ENCODE data around the gene ACOT8. TPM values are rescaled to one million over a fixed set of nuclear protein-coding genes. Genes with fewer than 3 reads are reported as not detected.

Gene ACOT8
- total RNA-seq, 4 donors from 2014 or later: 32.3 to 66.2 (median 41.4) TPM

DNA sequence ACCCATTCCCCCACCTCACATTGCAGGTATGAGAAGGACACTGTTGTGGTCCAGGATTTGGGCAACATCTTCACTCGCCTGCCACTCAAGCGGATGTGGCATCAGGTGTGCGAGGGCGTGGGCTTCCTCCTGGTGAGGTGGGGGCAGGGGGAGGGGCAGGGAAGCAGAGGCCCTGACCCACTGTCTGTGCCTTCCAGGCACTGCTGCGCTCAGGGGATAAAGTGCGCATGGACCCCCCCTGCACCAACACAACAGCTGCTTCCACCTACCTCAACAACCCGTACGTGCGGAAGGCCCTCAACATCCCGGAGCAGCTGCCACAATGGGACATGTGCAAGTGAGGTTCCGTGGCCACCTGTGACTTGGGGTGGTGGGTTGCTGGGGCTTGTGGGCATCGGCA, 37.6 kb upstream of the ACOT8 start:
- in situ Hi-C loops (cut with MboI; ENCODE audit: low sequenced_read_pairs in 4 of 4) (no loop called here), intact Hi-C loops (cut with DNase I; ENCODE audit: low total_unique reads) (no loop called here)
- no peak for TF ChIP-seq POLR2A (IDR thresholded peaks at IDR 0.05)
- TF ChIP-seq, protein P1, sequence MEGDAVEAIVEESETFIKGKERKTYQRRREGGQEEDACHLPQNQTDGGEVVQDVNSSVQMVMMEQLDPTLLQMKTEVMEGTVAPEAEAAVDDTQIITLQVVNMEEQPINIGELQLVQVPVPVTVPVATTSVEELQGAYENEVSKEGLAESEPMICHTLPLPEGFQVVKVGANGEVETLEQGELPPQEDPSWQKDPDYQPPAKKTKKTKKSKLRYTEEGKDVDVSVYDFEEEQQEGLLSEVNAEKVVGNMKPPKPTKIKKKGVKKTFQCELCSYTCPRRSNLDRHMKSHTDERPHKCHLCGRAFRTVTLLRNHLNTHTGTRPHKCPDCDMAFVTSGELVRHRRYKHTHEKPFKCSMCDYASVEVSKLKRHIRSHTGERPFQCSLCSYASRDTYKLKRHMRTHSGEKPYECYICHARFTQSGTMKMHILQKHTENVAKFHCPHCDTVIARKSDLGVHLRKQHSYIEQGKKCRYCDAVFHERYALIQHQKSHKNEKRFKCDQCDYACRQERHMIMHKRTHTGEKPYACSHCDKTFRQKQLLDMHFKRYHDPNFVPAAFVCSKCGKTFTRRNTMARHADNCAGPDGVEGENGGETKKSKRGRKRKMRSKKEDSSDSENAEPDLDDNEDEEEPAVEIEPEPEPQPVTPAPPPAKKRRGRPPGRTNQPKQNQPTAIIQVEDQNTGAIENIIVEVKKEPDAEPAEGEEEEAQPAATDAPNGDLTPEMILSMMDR (IDR thresholded peaks at IDR 0.05 in 4 of 5, conservative IDR thresholded peaks at IDR 0.05 in 1 of 5): no peak
- no peak overlapping the region for H3K27ac ChIP-seq
- H3K4me3 ChIP-seq: no peak overlapping the region
- H3K9me3 ChIP-seq: no peaks in the 10 kb centered on the region
- peaks cover 12% of the 10 kb centered on the region in 2 donors for H3K4me1 ChIP-seq
- DNase-seq: no peak
- peaks cover 0 to 76% of the 10 kb centered on the region in 2 donors for H3K36me3 ChIP-seq
- no peak for ATAC-seq
- H3K27me3 ChIP-seq: no peaks in the 10 kb centered on the region

DNA sequence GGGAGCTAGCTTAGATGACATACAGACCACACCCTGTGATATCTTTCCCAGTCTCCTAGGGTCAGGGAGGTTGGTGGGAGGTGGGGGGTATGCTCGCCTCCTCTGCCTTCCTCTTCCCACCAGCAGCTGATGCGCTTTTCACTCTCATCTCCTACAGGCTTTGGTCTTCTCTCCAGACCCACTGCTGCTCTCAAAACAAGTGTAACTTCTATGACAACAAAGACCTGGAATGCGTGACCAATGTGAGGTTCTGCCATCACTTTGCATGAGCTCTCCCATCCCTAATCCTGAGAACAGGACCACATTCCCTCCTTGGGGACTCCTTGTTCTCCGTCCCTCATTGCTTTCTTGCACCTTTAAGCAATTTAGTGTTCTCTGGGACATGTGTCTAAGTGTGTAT, 36.6 kb upstream of the ACOT8 start:
- Histone ChIP-seq H3K36me3 (peaks cover 0 to 66% of the 10 kb centered on the region in 2 donors), H3K9me3 (no peaks in the 10 kb centered on the region), H3K4me1 (peaks cover 21% of the 10 kb centered on the region in 2 donors), H3K27me3 (no peaks in the 10 kb centered on the region), H3K27ac (no peak overlapping the region), H3K4me3 (no peak overlapping the region)
- intact Hi-C loops (cut with DNase I; ENCODE audit: low total_unique reads): no loop called here
- TF ChIP-seq, protein P1 (IDR thresholded peaks at IDR 0.05 in 4 of 5, conservative IDR thresholded peaks at IDR 0.05 in 1 of 5): no peak
- TF ChIP-seq POLR2A (IDR thresholded peaks at IDR 0.05): no peak
- no peak for ATAC-seq
- in situ Hi-C loops (cut with MboI; ENCODE audit: low sequenced_read_pairs in 4 of 4): no loop called here
- no peak for DNase-seq

DNA sequence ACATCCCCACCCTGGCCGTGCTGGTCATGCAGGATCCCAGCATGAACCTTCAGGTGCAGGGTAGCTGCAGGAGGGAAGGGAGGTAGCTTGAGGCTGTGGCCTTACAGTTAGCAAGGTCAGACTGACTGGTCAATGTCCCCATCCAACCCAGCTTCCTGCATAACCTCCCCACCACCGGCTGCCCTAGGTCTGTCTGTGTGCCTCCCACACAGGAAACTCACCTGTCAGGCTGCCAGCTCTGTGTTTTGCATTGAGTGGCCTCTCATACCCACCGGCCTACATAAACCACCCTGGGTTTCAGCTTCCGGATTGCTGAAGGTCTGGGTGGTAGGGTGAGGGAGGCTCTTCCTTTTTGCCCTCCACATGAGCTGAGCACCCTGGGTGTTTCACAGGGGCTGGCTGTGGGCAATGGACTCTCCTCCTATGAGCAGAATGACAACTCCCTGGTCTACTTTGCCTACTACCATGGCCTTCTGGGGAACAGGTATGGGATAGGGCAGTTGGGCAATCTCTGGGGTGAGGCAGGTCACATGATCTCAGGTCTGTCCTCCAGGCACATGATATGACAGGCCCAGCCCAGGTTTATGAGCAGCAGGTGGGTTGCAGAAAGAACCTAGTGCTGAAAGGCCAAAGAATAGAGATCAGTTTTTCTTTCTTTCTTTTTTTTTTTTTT, 35.8 kb upstream of the ACOT8 start:
- H3K4me3 ChIP-seq: no peak overlapping the region
- in situ Hi-C loops (cut with MboI; ENCODE audit: low sequenced_read_pairs in 4 of 4): no loop called here
- H3K27ac ChIP-seq: no peak overlapping the region
- H3K36me3 ChIP-seq: peaks cover 0 to 57% of the 10 kb centered on the region in 2 donors
- peaks cover 22 to 26% of the 10 kb centered on the region in 2 donors for H3K4me1 ChIP-seq
- intact Hi-C loops (cut with DNase I; ENCODE audit: low total_unique reads): no loop called here
- no peak for DNase-seq
- no peaks in the 10 kb centered on the region for H3K9me3 ChIP-seq
- no peak for ATAC-seq
- H3K27me3 ChIP-seq: no peaks in the 10 kb centered on the region
- TF ChIP-seq, protein P1 (IDR thresholded peaks at IDR 0.05 in 4 of 5, conservative IDR thresholded peaks at IDR 0.05 in 1 of 5): no peak
- TF ChIP-seq POLR2A (IDR thresholded peaks at IDR 0.05): no peak

DNA sequence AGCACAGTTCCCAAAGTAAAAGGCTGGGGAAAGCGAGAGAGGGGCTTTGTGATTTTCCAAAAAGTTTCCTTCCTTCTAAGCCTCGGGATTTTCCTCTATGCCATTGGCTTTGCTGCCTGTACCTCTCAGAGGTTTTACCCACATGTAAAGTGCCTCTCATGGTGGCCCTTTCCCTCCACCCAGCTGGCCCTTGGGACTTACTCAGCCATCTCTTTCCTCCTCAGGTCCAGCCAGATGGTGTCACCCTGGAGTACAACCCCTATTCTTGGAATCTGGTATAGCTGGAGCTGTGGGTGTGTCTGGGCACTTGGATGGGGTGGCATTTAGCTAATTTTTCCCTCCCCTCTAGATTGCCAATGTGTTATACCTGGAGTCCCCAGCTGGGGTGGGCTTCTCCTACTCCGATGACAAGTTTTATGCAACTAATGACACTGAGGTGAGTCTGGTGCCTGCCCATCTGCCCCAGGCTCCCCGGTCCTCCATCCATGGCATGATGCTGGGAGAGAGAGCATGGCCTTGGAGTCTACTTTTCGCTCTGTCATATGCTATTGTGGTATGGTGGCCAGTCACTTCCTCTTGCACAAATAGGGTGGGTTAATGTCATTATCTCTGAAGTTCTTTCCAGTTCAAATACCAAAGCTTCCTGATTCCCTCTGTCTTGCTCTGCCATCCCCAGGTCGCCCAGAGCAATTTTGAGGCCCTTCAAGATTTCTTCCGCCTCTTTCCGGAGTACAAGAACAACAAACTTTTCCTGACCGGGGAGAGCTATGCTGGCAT, 35.0 kb upstream of the ACOT8 start:
- ATAC-seq: no peak

More for the DNA sequence above, 35.0 kb upstream of the ACOT8 start:
- Histone ChIP-seq H3K4me1 (peaks cover 22 to 26% of the 10 kb centered on the region in 2 donors), H3K36me3 (peaks cover 0 to 53% of the 10 kb centered on the region in 2 donors), H3K9me3 (no peaks in the 10 kb centered on the region), H3K4me3 (peak overlapping the region; percentile 76 to 96 (median 88)), H3K27ac (peak overlapping the region in 3 of 4 donors; percentile 87 to 97 (median 94)), H3K27me3 (no peaks in the 10 kb centered on the region)
- in situ Hi-C loops (cut with MboI; ENCODE audit: low sequenced_read_pairs in 4 of 4) (no loop called here), intact Hi-C loops (cut with DNase I; ENCODE audit: low total_unique reads) (no loop called here)
- no peak for DNase-seq
- TF ChIP-seq POLR2A (IDR thresholded peaks at IDR 0.05): no peak
